Stomach (tissue), 9 donors: Measurements from ENCODE around the gene PRM2. TPM values are rescaled to one million over a fixed set of nuclear protein-coding genes. Genes with fewer than 3 reads are reported as not detected.

Experiments used
- DNase-seq, 2 donors: peaks; one replicate each; pipeline versions ENCODE4 v3.0.0 to v3.0.0-alpha.2; 2013 to 2019
- H3K27ac ChIP-seq, 5 donors: fragments of 200-600 bp in 4 of 5; sonication (generic) in 4 of 5; one replicate each; pipeline ENCODE4 v1.5.1; 2013 to 2019; ENCODE audit warnings: mild to moderate bottlenecking in 1 of 5, moderate library complexity in 1 of 5
- H3K27me3 ChIP-seq, 3 donors: fragments of 200-600 bp; sonication (generic); one replicate each; pipeline ENCODE4 v1.5.1; 2017 to 2019; ENCODE audit warnings: mixed run types in 1 of 3
- H3K36me3 ChIP-seq, 4 donors: fragments of 200-600 bp; sonication (generic); 1 replicate in 3 of 4; 2 replicates in 1 of 4; pipeline ENCODE4 v1.5.1; 2016 to 2019
- H3K4me1 ChIP-seq, 4 donors: fragments of 200-600 bp; sonication (generic); one replicate each; pipeline ENCODE4 v1.5.1; 2016 to 2019
- H3K4me3 ChIP-seq, 4 donors: fragments of 200-600 bp; sonication (generic) in 3 of 4; one replicate each; pipeline ENCODE4 v1.5.1; 2016 to 2019; ENCODE audit warnings: mild to moderate bottlenecking in 1 of 4
- H3K9me3 ChIP-seq, 4 donors: fragments of 200-600 bp; sonication (generic); one replicate each; pipeline ENCODE4 v1.5.1; 2016 to 2019
- EP300 ChIP-seq: sonication (generic); formaldehyde crosslinking; IDR thresholded peaks from one replicate; pipeline ENCODE4 v1.6.1; 2017; ENCODE audit warnings: antibody characterized with exemption
- POLR2A ChIP-seq, 4 donors: fragments of 450-650 bp; IDR thresholded peaks; one replicate each; pipeline ENCODE4 v1.6.1; 2016; ENCODE audit warnings: antibody characterized with exemption in 4 of 4, control low read depth in 2 of 4, mild to moderate bottlenecking in 1 of 4, moderate library complexity in 1 of 4
- POLR2AphosphoS5 ChIP-seq, 3 donors: sonication (generic); formaldehyde crosslinking; IDR thresholded peaks; one replicate each; pipeline ENCODE4 v1.6.1; 2016; ENCODE audit warnings: antibody characterized with exemption in 3 of 3
- WGBS, 5 donors: extraction: QIAGEN DNeasy Blood & Tissue Kit in 3 of 5; methylation state at CpG; one replicate each; pipeline versions ENCODE4 v1.1.5 to v1.1.7; 2013 to 2018; 5-methylcytosine and 5-hydroxymethylcytosine counted together
- intact Hi-C: fragments of 100-400 bp; cut with DNase I; formaldehyde crosslinking; loops from one replicate; pipeline ENCODE4 v1.15.1; 2023; ENCODE audit warnings: low total_unique reads
- polyA plus RNA-seq, 3 donors: library from polyadenylated mRNA; stranded (reverse); fragments of 200-250 nt; gene quantifications; one replicate each; pipeline ENCODE4 v1.2.3, GENCODE V29; 2013
- total RNA-seq, 5 donors: library from RNA; depleted of rRNA; stranded (reverse); fragments of >200 nt; gene quantifications; one replicate each; pipeline versions ENCODE4 v1.1.0 to v1.2.3, GENCODE V29; 2014 to 2016
- TF ChIP-seq, protein P1 (sequence below), 7 experiments: fragments of 450-650 bp in 4 of 7; fragments of 200-600 bp in 3 of 7; sonication (generic) in 3 of 7; IDR thresholded peaks; one replicate each; pipeline ENCODE4 v1.5.1; 2016 to 2019; ENCODE audit warnings: antibody characterized with exemption in 7 of 7, control low read depth in 2 of 7, mild to moderate bottlenecking in 1 of 7
- donor health status: healthy with polysubstance abuse.
- donor health status: Bipolar disorder and iron deficiency.
- donor health status: healthy.

Gene PRM2
- total and polyA plus RNA-seq, 8 donors, result not detected

DNA sequence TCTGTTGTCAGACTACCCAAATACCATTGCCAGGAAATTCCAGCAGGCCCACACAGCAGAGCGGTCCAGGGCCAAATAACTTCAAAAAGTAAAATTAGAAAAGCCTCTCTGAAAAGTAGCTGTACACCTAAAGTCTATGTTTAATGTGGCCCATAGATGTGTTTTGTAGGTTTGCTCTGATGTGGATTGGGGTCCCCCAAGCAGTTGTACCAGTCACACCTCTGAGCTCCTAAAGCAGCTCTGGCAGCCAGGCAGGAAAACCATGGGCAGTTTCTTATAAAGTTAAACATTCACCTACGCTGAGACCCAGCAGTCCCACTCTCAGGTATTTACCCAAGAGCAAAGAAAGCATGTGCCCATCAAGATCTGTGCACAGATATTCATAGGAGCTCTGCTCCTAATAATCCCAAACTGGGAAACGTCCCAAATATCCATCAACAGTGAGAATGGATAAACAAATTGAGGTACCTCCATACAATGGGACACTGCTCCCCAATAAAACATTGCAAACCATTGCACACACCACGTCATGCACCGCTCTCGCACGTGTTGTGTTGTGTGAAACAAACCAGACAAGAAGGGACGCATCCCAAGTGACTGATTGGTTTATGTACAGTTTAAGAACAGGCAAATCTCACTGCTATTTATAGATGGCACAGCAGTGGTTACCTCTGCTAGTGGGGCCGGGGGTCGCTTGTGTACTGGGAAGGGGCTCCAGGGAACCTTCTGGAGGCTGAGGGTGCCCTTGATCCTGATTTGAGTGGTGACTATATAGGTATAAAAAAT, 20.6 kb upstream of the PRM2 start:
- peak; percentile 58 to 68 for DNase-seq
- TF ChIP-seq EP300, result no peak
- no peak for TF ChIP-seq POLR2A (IDR thresholded peaks at IDR 0.05)
- TF ChIP-seq POLR2AphosphoS5 (IDR thresholded peaks at IDR 0.05), result no peak
- TF ChIP-seq, protein P1, sequence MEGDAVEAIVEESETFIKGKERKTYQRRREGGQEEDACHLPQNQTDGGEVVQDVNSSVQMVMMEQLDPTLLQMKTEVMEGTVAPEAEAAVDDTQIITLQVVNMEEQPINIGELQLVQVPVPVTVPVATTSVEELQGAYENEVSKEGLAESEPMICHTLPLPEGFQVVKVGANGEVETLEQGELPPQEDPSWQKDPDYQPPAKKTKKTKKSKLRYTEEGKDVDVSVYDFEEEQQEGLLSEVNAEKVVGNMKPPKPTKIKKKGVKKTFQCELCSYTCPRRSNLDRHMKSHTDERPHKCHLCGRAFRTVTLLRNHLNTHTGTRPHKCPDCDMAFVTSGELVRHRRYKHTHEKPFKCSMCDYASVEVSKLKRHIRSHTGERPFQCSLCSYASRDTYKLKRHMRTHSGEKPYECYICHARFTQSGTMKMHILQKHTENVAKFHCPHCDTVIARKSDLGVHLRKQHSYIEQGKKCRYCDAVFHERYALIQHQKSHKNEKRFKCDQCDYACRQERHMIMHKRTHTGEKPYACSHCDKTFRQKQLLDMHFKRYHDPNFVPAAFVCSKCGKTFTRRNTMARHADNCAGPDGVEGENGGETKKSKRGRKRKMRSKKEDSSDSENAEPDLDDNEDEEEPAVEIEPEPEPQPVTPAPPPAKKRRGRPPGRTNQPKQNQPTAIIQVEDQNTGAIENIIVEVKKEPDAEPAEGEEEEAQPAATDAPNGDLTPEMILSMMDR (IDR thresholded peaks at IDR 0.05), result no peak
- Histone ChIP-seq H3K27ac (peak overlapping the region; percentile 25 to 73 (median 61)), H3K27me3 (no peaks in the 10 kb centered on the region), H3K9me3 (no peaks in the 10 kb centered on the region), H3K36me3 (no peaks in the 10 kb centered on the region), H3K4me3 (peak overlapping the region in 2 of 4 donors; percentile 12 to 27), H3K4me1 (peaks cover 16 to 28% (median 25%) of the 10 kb centered on the region in 4 donors)
- 20 to 38% (median 26%) methylated on average over 9 to 10 of the region's 10 CpGs for WGBS, 5 donors
- intact Hi-C loops, result no loop called here

DNA sequence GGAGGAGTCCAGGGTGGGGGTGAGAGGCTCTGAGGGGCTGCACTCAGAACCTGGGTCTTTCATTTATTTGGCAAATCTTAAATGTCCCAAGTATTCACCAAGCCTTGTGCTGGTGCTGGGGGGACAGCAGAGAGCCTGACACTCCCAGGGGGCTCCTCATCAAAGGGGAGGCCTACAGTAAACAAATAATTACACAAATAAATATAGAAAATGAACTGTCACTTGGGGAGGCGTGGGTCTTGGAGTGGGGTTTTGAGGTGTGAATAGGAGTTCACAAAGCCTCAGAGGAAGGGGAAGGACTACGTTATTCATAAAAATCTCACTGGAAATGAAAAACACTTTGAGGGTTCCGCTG, 20.0 kb upstream of the PRM2 start:
- 56 to 74% (median 66%) methylated on average over 3 of the region's 3 CpGs for WGBS, 5 donors
- no peaks in the 10 kb centered on the region for H3K9me3 ChIP-seq
- no peaks in the 10 kb centered on the region for H3K27me3 ChIP-seq
- DNase-seq, result no peak
- no peaks in the 10 kb centered on the region for H3K36me3 ChIP-seq
- TF ChIP-seq, protein P1 (IDR thresholded peaks at IDR 0.05), result no peak
- TF ChIP-seq POLR2A (IDR thresholded peaks at IDR 0.05), result no peak
- TF ChIP-seq POLR2AphosphoS5 (IDR thresholded peaks at IDR 0.05), result no peak
- no peak for TF ChIP-seq EP300
- peaks cover 16 to 28% (median 25%) of the 10 kb centered on the region in 4 donors for H3K4me1 ChIP-seq
- H3K4me3 ChIP-seq, result no peak overlapping the region
- intact Hi-C loops, result no loop called here
- H3K27ac ChIP-seq, result peak overlapping the region in 4 of 5 donors; percentile 56 to 73 (median 64)

DNA sequence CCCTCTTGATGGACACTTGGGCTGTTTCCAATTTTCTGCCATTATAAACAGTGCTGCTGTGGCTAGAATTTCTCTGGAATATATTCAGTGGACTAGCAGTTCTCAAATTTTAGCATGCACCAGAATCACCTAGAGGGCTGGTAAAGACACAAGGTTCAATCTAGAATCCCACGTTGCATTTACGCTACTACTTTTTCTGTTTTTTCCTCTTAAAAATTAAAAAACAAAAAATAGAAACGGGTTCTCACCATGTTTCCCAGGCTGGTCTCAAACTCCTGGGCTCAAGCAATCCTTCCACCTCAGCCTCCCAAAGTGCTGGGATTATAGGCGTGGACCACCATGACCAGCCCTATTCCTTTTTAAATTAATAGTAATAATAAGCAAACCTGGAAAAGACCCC, 19.4 kb upstream of the PRM2 start:
- DNase-seq, result no peak
- intact Hi-C loops, result no loop called here
- H3K36me3 ChIP-seq, result no peaks in the 10 kb centered on the region
- H3K9me3 ChIP-seq, result no peaks in the 10 kb centered on the region
- H3K4me3 ChIP-seq, result no peak overlapping the region
- peak overlapping the region in 1 of 5 donors; percentile 73 for H3K27ac ChIP-seq
- H3K4me1 ChIP-seq, result peaks cover 16 to 28% (median 25%) of the 10 kb centered on the region in 4 donors
- TF ChIP-seq EP300 (no peak), POLR2A (IDR thresholded peaks at IDR 0.05) (no peak), POLR2AphosphoS5 (IDR thresholded peaks at IDR 0.05) (no peak)
- TF ChIP-seq, protein P1 (IDR thresholded peaks at IDR 0.05), result no peak
- 92 to 97% (median 93%) methylated on average over 4 of the region's 4 CpGs for WGBS, 5 donors
- H3K27me3 ChIP-seq, result no peaks in the 10 kb centered on the region

DNA sequence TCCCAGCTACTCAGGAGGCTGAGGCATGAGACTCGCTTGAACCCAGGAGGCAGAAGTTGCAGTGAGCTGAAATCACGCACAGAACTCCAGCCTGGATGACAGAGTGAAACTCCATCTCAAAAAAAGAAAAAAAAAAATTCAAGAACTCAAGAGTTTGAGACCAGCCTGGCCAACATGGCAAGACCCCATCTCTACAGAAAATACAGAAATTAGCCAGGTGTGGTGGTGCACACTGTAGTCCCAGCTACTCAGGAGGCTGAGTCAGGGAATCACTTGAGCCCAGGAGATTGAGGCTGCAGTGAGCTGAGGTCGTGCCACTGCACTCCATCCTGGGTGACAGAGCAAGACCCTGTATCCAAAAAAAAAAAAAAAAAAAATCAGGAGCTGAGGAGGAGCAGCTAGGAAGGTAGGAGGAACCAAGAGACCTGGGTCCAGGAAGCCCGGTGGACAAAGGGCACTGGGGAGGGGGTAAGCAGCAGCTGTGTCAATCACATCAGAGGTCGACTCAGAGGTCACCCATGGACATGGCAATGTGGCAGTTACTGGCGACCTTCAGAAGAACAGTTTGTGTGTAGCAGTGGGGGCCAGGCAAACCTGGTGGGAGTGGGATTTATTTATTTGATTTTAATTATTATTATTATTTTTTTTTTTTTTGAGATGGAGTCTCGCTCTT, 15.9 kb upstream of the PRM2 start:
- DNase-seq, result no peak
- H3K4me1 ChIP-seq, result peaks cover 6 to 16% (median 13%) of the 10 kb centered on the region in 4 donors
- H3K36me3 ChIP-seq, result no peaks in the 10 kb centered on the region
- H3K4me3 ChIP-seq, result no peak overlapping the region
- no peaks in the 10 kb centered on the region for H3K27me3 ChIP-seq
- 86 to 90% (median 88%) methylated on average over 7 of the region's 7 CpGs for WGBS, 5 donors
- TF ChIP-seq EP300, result no peak
- no peak for TF ChIP-seq POLR2AphosphoS5 (IDR thresholded peaks at IDR 0.05)
- no peak for TF ChIP-seq POLR2A (IDR thresholded peaks at IDR 0.05)
- TF ChIP-seq, protein P1 (IDR thresholded peaks at IDR 0.05), result no peak
- intact Hi-C loops, result no loop called here
- no peaks in the 10 kb centered on the region for H3K9me3 ChIP-seq
- H3K27ac ChIP-seq, result no peak overlapping the region
